Keratinocyte (primary cell): ENCODE results near the gene COL4A6. TPM values are rescaled to one million over a fixed set of nuclear protein-coding genes. Genes with fewer than 3 reads are reported as not detected.

Experiments used
- DNase-seq: peaks from one replicate; pipeline ENCODE4 v3.0.0-alpha.2; 2011; ENCODE audit warnings: low read depth, missing footprints, low spot score
- FAIRE-seq: peaks from 2 replicates; lab custom pipeline; 2011; peaks lifted over from hg19 to GRCh38; lab: Jason Lieb, UNC
- H2AFZ ChIP-seq: 2 replicates; pipeline ENCODE4 v1.6.0; 2012; ENCODE audit warnings: low read length, control low read depth, inconsistent platforms; ENCODE audit not compliant: control insufficient read depth
- H3K27ac ChIP-seq: 2 replicates; pipeline ENCODE4 v1.5.1; 2011; ENCODE audit warnings: low read length; ENCODE audit not compliant: control insufficient read depth, insufficient read depth
- H3K27me3 ChIP-seq: 3 replicates; pipeline ENCODE4 v1.6.0; 2011; ENCODE audit warnings: low read length; ENCODE audit not compliant: control insufficient read depth, insufficient read depth; ENCODE audit errors: extremely low read depth
- H3K36me3 ChIP-seq, 2 experiments: 2 replicates in 1 of 2; 3 replicates in 1 of 2; pipeline ENCODE4 v1.5.1; 2011; ENCODE audit warnings: low read length in 2 of 2, mild to moderate bottlenecking in 1 of 2; ENCODE audit not compliant: control insufficient read depth in 2 of 2, insufficient read depth in 2 of 2; ENCODE audit errors: extremely low read depth in 1 of 2
- H3K4me1 ChIP-seq: 3 replicates; pipeline ENCODE4 v1.5.1; 2011; ENCODE audit warnings: low read length; ENCODE audit not compliant: control insufficient read depth, insufficient read depth; ENCODE audit errors: extremely low read depth
- H3K4me2 ChIP-seq: 3 replicates; pipeline ENCODE4 v1.6.0; 2011; ENCODE audit warnings: low read depth, low read length; ENCODE audit not compliant: control insufficient read depth, insufficient read depth; ENCODE audit errors: extremely low read depth
- H3K4me3 ChIP-seq, 3 experiments: fragments of 200-600 bp in 1 of 3; sonication (generic) in 1 of 3; 2 replicates in 2 of 3; 3 replicates in 1 of 3; pipeline ENCODE4 v1.5.1; 2011 to 2016; ENCODE audit warnings: low read length in 3 of 3, mild to moderate bottlenecking in 3 of 3, control low read depth in 2 of 3, inconsistent platforms in 1 of 3, low read depth in 1 of 3, mixed read lengths in 1 of 3, mixed run types in 1 of 3, moderate library complexity in 1 of 3; ENCODE audit not compliant: control insufficient read depth in 2 of 3, insufficient read depth in 2 of 3; ENCODE audit errors: extremely low read depth in 1 of 3
- H3K79me2 ChIP-seq: 2 replicates; pipeline ENCODE4 v1.6.0; 2012; ENCODE audit warnings: low read length; ENCODE audit not compliant: control insufficient read depth, insufficient read depth
- H3K9ac ChIP-seq: 3 replicates; pipeline ENCODE4 v1.6.0; 2011; ENCODE audit warnings: low read length; ENCODE audit not compliant: control insufficient read depth, insufficient read depth; ENCODE audit errors: extremely low read depth
- H3K9me1 ChIP-seq: 3 replicates; pipeline ENCODE4 v1.6.0; 2011; ENCODE audit warnings: low read length; ENCODE audit not compliant: control insufficient read depth, insufficient read depth; ENCODE audit errors: extremely low read depth
- H3K9me3 ChIP-seq: 2 replicates; pipeline ENCODE4 v1.5.1; 2012; ENCODE audit warnings: low read depth, low read length; ENCODE audit not compliant: control insufficient read depth
- H4K20me1 ChIP-seq: 3 replicates; pipeline ENCODE4 v1.6.0; 2011; ENCODE audit warnings: low read length; ENCODE audit not compliant: control insufficient read depth, insufficient read depth; ENCODE audit errors: extremely low read depth
- CTCF ChIP-seq, 3 experiments: IDR thresholded peaks in 1 of 3; conservative IDR thresholded peaks in 1 of 3; optimal IDR thresholded peaks in 1 of 3; 2 replicates in 2 of 3; 3 replicates in 1 of 3; pipeline versions ENCODE3 to v1.5.1; 2011; ENCODE audit warnings: low read length in 3 of 3, mild to moderate bottlenecking in 3 of 3, moderate library complexity in 2 of 3, control low read depth in 1 of 3, inconsistent platforms in 1 of 3; ENCODE audit not compliant: insufficient read depth in 2 of 3; ENCODE audit errors: extremely low read depth in 1 of 3
- EZH2 ChIP-seq: IDR thresholded peaks from one replicate; pipeline ENCODE4 v1.6.1; 2012; ENCODE audit warnings: inconsistent platforms, mild to moderate bottlenecking, low read length, moderate library complexity
- dilution Hi-C: fragments of 300-500 bp; cut with MboI; formaldehyde crosslinking; loops from one replicate; pipeline ENCODE4 v1.7.0; 2020; ENCODE audit warnings: low sequenced_read_pairs; ENCODE audit not compliant: extremely low pct_ligation_motif_present
- polyA plus RNA-seq, 5 experiments: library from polyadenylated mRNA; depleted of rRNA in 3 of 5; stranded (reverse) in 3 of 5; stranded (forward) in 1 of 5; unstranded in 1 of 5; fragments of >200 nt; gene quantifications; 1 replicate in 1 of 5; 2 replicates in 3 of 5; 3 replicates in 1 of 5; pipeline versions ENCODE4 v1.2.1 to v1.2.3, GENCODE V29; 2011 to 2012; ENCODE audit warnings: missing spikeins in 2 of 5, low read depth in 1 of 5, low replicate concordance in 1 of 5

The COL4A6 gene
- polyA plus RNA-seq, 1 donor (not counting 4 experiments of a cell fraction or from before 2014, with no cell fraction given) = 18.8 TPM

GRCh38 chrX:108361316-108361715 lies 76.9 kb downstream of the COL4A6 start:
- no peaks in the 10 kb centered on the region for H4K20me1 ChIP-seq
- no peaks in the 10 kb centered on the region for H3K9me3 ChIP-seq
- no peak overlapping the region for H3K4me2 ChIP-seq
- H3K27me3 ChIP-seq = peaks cover 6% of the 10 kb centered on the region
- FAIRE-seq = peak; percentile 13
- no peak for DNase-seq
- no peaks in the 10 kb centered on the region for H3K36me3 ChIP-seq
- H3K4me1 ChIP-seq = peaks cover 10% of the 10 kb centered on the region
- no peaks in the 10 kb centered on the region for H3K9me1 ChIP-seq
- H3K4me3 ChIP-seq = no peak overlapping the region
- H3K9ac ChIP-seq = no peak overlapping the region
- H3K27ac ChIP-seq = no peak overlapping the region
- dilution Hi-C loops = no loop called here
- H3K79me2 ChIP-seq = no peaks in the 10 kb centered on the region
- H2AFZ ChIP-seq = no peak overlapping the region
- no peak for TF ChIP-seq CTCF (optimal IDR thresholded peaks at IDR 0.05 in 1 of 3, IDR thresholded peaks at IDR 0.05 in 1 of 3, conservative IDR thresholded peaks at IDR 0.05 in 1 of 3; ENCODE audit: extremely low read depth in 1 of 3, insufficient read depth in 2 of 3, low read length in 3 of 3)

DNA sequence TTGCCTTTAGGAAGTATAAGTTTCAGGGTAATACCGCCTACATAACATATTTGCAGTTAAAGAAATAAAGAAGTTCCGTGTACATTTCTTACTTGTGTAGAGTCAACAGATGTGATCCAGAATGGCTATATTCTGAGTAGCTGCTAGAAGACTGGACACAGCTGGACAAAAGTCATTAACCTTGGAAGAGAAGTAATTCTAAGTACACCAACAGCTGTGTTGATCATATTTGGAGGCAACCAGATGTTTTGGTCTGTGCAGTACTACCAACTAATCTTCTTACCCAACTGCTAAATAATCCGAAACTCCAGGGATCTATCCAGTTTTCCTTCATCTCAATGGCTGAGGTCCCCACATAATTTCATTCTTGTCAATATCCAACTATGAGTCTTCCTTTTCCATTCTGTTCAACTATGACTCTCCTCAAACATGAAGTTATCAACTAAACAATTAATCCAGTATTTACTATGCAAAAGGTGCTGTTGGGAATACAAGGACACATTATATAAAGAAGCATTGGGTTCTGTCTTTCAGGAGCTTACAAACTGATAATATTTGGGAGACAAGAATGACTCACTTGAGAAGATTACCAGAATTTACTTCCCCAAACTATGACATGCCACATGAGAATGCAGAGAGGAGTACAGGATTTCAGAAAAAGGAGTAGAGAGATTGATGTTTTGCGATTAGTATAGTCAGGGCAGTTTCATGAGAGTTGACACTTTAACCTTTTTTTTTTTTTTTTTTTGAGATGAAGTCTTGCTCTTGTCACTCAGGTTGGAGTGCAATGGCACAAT lies 78.2 kb downstream of the COL4A6 start:
- H3K9me1 ChIP-seq = no peaks in the 10 kb centered on the region
- H3K79me2 ChIP-seq = no peaks in the 10 kb centered on the region
- no peaks in the 10 kb centered on the region for H3K9me3 ChIP-seq
- FAIRE-seq (no peak), DNase-seq (no peak)
- H3K27me3 ChIP-seq = peaks cover 6% of the 10 kb centered on the region
- H3K4me3 ChIP-seq = no peak overlapping the region
- no peak overlapping the region for H3K4me2 ChIP-seq
- no peaks in the 10 kb centered on the region for H3K36me3 ChIP-seq
- no peak overlapping the region for H2AFZ ChIP-seq
- dilution Hi-C loops = no loop called here
- TF ChIP-seq EZH2 (no peak), CTCF (optimal IDR thresholded peaks at IDR 0.05 in 1 of 3, IDR thresholded peaks at IDR 0.05 in 1 of 3, conservative IDR thresholded peaks at IDR 0.05 in 1 of 3; ENCODE audit: extremely low read depth in 1 of 3, insufficient read depth in 2 of 3, low read length in 3 of 3) (no peak)
- H4K20me1 ChIP-seq = no peaks in the 10 kb centered on the region
- H3K9ac ChIP-seq = no peak overlapping the region
- peaks cover 10% of the 10 kb centered on the region for H3K4me1 ChIP-seq
- no peak overlapping the region for H3K27ac ChIP-seq
